ENCODE measurements around the gene GALNT14.

DNA sequence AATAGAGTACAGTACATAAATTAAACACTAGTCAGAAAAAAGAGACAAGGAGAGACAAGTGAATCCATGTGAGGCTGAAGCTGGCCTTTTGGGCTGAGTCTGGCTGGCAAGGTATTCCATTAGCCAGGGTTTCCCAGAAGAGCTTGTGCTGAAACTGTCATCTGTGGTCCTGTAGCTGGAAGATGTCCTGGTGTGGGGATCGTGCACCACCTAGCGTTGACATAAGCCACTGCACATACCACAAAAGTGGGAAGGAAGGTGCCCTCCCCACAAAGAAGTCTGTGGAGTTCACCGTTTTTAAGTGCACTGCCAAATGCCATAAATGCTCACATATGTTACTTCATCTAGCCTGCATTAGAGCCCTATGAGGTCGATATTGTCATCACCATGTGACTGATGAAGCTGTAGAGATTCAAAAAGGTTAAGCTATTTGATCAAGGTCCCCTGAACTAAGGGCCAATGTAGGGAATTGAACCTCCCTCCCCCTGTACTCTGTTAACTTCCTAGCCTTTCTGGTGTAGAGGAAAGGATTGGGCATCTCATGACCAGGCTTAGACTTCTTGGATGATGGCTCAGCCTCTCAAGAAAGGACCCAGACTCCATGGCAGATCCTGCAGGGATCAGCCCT is 31.9 kb upstream of the GALNT14 start:
- no peak for TF ChIP-seq EZH2 (IDR thresholded peaks at IDR 0.05; ENCODE audit: borderline replicate concordance, low read depth, low read length, severe bottlenecking)
- TF ChIP-seq, protein P1, sequence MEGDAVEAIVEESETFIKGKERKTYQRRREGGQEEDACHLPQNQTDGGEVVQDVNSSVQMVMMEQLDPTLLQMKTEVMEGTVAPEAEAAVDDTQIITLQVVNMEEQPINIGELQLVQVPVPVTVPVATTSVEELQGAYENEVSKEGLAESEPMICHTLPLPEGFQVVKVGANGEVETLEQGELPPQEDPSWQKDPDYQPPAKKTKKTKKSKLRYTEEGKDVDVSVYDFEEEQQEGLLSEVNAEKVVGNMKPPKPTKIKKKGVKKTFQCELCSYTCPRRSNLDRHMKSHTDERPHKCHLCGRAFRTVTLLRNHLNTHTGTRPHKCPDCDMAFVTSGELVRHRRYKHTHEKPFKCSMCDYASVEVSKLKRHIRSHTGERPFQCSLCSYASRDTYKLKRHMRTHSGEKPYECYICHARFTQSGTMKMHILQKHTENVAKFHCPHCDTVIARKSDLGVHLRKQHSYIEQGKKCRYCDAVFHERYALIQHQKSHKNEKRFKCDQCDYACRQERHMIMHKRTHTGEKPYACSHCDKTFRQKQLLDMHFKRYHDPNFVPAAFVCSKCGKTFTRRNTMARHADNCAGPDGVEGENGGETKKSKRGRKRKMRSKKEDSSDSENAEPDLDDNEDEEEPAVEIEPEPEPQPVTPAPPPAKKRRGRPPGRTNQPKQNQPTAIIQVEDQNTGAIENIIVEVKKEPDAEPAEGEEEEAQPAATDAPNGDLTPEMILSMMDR (IDR thresholded peaks at IDR 0.05; ENCODE audit: borderline replicate concordance, extremely low read depth, low read length, poor library complexity, severe bottlenecking): peak; percentile 97
